ENCODE data around the gene LHX2.
A peak's percentile ranks its signal among the peaks of the same experiment; 100 is the strongest.

Gene LHX2

GRCh38 chr9:124038239-124038638, 26.7 kb downstream of the LHX2 start:
- TF ChIP-seq, protein P1, sequence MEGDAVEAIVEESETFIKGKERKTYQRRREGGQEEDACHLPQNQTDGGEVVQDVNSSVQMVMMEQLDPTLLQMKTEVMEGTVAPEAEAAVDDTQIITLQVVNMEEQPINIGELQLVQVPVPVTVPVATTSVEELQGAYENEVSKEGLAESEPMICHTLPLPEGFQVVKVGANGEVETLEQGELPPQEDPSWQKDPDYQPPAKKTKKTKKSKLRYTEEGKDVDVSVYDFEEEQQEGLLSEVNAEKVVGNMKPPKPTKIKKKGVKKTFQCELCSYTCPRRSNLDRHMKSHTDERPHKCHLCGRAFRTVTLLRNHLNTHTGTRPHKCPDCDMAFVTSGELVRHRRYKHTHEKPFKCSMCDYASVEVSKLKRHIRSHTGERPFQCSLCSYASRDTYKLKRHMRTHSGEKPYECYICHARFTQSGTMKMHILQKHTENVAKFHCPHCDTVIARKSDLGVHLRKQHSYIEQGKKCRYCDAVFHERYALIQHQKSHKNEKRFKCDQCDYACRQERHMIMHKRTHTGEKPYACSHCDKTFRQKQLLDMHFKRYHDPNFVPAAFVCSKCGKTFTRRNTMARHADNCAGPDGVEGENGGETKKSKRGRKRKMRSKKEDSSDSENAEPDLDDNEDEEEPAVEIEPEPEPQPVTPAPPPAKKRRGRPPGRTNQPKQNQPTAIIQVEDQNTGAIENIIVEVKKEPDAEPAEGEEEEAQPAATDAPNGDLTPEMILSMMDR (IDR thresholded peaks at IDR 0.05; ENCODE audit: low read depth, low read length) = no peak
- no peak for DNase-seq (ENCODE audit: extremely low read depth, low read depth)

DNA sequence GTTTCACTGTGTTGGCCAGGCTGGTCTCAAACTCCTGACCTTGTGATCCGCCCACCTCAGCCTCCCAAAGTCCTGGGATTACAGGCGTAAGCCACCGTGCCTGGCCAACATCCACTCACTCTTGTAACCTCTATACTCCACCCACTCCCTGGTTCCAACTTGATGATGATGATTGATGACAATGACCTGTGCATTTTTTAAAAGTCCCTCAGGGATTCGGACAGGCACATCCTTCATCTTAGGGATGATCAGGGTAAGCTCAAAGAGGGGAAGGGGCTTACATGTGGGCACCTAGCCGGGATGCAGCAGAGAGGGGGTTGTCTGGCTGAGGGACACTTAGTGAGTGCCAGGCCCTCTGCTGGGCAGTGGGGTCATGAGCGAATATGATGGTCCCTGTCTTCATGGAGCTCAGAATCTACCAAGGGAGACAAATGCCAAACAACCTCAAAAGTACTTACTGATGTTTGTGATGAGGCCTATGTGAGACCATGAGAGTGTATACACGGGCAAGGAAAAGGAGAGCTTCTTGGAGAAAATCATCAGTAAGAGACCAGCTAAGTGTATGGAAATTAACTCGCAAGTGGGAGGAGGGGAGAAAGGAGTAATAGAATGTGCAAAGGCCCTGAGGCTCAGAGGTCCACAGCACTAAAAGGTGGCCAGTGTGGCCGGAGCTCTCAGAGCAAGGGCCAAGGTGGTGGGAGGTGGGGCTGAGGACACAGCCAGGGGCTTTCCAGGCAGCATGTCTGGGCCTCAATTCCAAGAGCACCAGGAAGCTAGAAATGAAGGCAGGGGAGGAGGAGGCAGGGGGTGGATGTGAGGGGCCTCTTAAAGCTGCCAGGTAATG, 27.4 kb downstream of the LHX2 start:
- DNase-seq (ENCODE audit: extremely low read depth, low read depth) = no peak
- TF ChIP-seq, protein P1 (IDR thresholded peaks at IDR 0.05; ENCODE audit: low read depth, low read length) = peak; percentile 6

DNA sequence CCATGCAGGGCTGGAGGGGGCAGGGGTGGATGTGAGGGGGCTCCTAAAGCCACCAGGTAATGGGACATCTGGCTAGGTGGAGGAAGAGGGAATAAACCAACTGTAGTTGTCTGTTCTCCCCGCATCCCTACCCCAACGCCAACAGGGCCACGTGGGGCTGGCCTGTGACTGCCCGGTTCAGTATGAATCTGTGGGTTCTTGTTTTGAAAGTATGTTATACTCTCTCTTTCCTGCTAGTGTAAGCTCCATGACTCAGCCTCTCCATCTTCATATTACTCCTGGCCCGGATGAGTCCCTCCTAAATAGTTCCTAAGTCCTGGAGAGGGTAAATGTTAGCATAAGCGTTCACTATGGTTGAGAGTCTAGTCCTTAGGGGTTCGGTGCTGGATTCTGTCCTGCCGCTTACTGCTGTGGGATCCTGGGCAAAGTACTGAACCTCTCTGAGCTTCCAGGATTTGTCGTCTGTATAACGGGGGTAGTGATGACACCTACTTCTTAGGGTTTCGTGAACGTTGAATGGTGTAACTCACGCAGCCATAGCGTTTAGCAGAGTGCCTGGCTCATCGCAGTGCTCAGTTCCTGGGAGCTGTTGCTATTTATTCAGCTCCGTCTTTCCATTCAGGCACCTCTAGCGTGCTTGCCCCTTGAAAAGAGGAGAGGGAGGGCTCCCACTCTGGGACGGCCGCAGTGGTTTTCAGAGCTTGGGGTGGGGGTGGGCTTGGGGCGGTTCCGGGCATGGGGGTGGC, 28.8 kb downstream of the LHX2 start:
- DNase-seq (ENCODE audit: extremely low read depth, low read depth) = no peak

GRCh38 chr9:124040935-124041816, 29.6 kb downstream of the LHX2 start:
- TF ChIP-seq, protein P1 (IDR thresholded peaks at IDR 0.05; ENCODE audit: low read depth, low read length) = peak; percentile 75
- DNase-seq (ENCODE audit: extremely low read depth, low read depth) = no peak

More for the DNA sequence above, 28.8 kb downstream of the LHX2 start:
- TF ChIP-seq, protein P1 (IDR thresholded peaks at IDR 0.05; ENCODE audit: low read depth, low read length) = no peak

GRCh38 chr9:124041817-124042116, 30.2 kb downstream of the LHX2 start:
- TF ChIP-seq, protein P1 (IDR thresholded peaks at IDR 0.05; ENCODE audit: low read depth, low read length) = no peak
- DNase-seq (ENCODE audit: extremely low read depth, low read depth) = no peak

DNA sequence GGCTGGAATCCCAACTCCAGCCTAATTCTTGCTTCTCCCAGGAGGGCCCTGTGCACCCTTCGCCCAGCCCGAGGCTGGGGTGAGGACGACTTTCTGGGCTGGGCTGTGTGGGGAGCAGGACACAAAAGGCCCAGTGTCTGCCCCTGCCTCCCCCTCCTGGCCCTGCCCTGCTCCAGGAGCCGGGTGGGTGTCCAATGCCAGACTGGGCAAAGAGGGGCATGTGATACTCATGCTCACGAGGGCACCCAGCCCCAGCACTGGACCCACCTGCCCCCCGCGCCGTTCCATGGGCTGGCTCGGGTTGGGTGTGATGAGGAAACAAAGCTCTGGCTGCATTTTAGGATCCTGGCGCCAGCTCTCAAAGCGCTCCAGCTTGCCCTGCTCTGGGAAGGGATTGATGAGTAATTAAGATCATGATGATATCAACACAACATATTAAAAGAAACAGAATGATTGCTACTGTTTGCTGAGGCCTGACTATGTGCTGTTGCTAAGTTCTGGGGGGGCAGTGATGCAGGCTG, 30.7 kb downstream of the LHX2 start:
- DNase-seq (ENCODE audit: extremely low read depth, low read depth) = no peak
- TF ChIP-seq, protein P1 (IDR thresholded peaks at IDR 0.05; ENCODE audit: low read depth, low read length) = no peak

All from AG09319 (cell line).